Measurements from ENCODE around the gene SEMA5A.

SEMA5A gene

GRCh38 chr5:9547122-9547947 lies 1.5 kb upstream of the SEMA5A start:
- DNase-seq (ENCODE audit: low spot score) (peak; percentile 35), FAIRE-seq (no peak)

GRCh38 chr5:9545136-9545991 lies 511 bp downstream of the SEMA5A start:
- DNase-seq (ENCODE audit: low spot score), result peak; percentile 24
- peak; percentile 35 for FAIRE-seq

GRCh38 chr5:9544502-9545135 lies 1.3 kb downstream of the SEMA5A start:
- peak; percentile 87 for DNase-seq (ENCODE audit: low spot score)
- peak; percentile 86 for FAIRE-seq

- FAIRE-seq, result no peak
- no peak for DNase-seq (ENCODE audit: low spot score)
Measured at GRCh38 chr5:9544056-9544455, 1.8 kb downstream of the SEMA5A start.

GRCh38 chr5:9543311-9543920 lies 2.5 kb downstream of the SEMA5A start:
- DNase-seq (ENCODE audit: low spot score), result no peak
- FAIRE-seq, result no peak

- FAIRE-seq (no peak), DNase-seq (ENCODE audit: low spot score) (no peak)
Measured at GRCh38 chr5:9540791-9541190, 5.1 kb downstream of the SEMA5A start.

- FAIRE-seq, result no peak
Measured at GRCh38 chr5:9538504-9538903, 7.4 kb downstream of the SEMA5A start.

GRCh38 chr5:9537223-9538141 lies 8.4 kb downstream of the SEMA5A start:
- DNase-seq (ENCODE audit: low spot score), result no peak
- FAIRE-seq, result no peak

More at GRCh38 chr5:9538504-9538903, 7.4 kb downstream of the SEMA5A start:
- DNase-seq (ENCODE audit: low spot score), result no peak

- FAIRE-seq, result no peak
- no peak for DNase-seq (ENCODE audit: low spot score)
Measured at GRCh38 chr5:9536717-9537116, 9.2 kb downstream of the SEMA5A start.

GRCh38 chr5:9534881-9535517 lies 10.9 kb downstream of the SEMA5A start:
- DNase-seq (ENCODE audit: low spot score), result no peak
- FAIRE-seq, result no peak

- DNase-seq (ENCODE audit: low spot score) (no peak), FAIRE-seq (no peak)
Measured at GRCh38 chr5:9533562-9534364, 12.1 kb downstream of the SEMA5A start.

- DNase-seq (ENCODE audit: low spot score), result no peak
- peak; percentile 9 for FAIRE-seq
Measured at GRCh38 chr5:9533096-9533495, 12.8 kb downstream of the SEMA5A start.

- FAIRE-seq, result no peak
Measured at GRCh38 chr5:9529513-9529912, 16.4 kb downstream of the SEMA5A start.

GRCh38 chr5:9529041-9529480 lies 16.8 kb downstream of the SEMA5A start:
- DNase-seq (ENCODE audit: low spot score), result no peak
- FAIRE-seq, result no peak

More at GRCh38 chr5:9529513-9529912, 16.4 kb downstream of the SEMA5A start:
- DNase-seq (ENCODE audit: low spot score), result no peak

GRCh38 chr5:9524941-9525340 lies 20.9 kb downstream of the SEMA5A start:
- FAIRE-seq, result no peak
- DNase-seq (ENCODE audit: low spot score), result no peak

- no peak for FAIRE-seq
- peak; percentile 48 for DNase-seq (ENCODE audit: low spot score)
Measured at GRCh38 chr5:9523090-9523823, 22.6 kb downstream of the SEMA5A start.

- FAIRE-seq (no peak), DNase-seq (ENCODE audit: low spot score) (no peak)
Measured at GRCh38 chr5:9519537-9519936, 26.3 kb downstream of the SEMA5A start.

GRCh38 chr5:9516591-9516990 lies 29.3 kb downstream of the SEMA5A start:
- no peak for DNase-seq (ENCODE audit: low spot score)
- FAIRE-seq, result no peak

All from urothelium cell line (cell line).